ENCODE data around the gene SLC35B3. TPM values are rescaled to one million over a fixed set of nuclear protein-coding genes. Genes with fewer than 3 reads are reported as not detected.

SLC35B3 gene
- total RNA-seq, 1 experiment from 2014 or later: 16.7 TPM

GRCh38 chr6:8420031-8420588, 15.2 kb downstream of the SLC35B3 start:
- in situ Hi-C loops (cut with HindIII; ENCODE audit: low pct_unique_long_range_greater_than_20kb, low sequenced_read_pairs): no loop called here
- ChIA-PET POLR2A (no interaction called here), CTCF (no interaction called here)

GRCh38 chr6:8415913-8416312, 19.4 kb downstream of the SLC35B3 start:
- no peaks in the 10 kb centered on the region for H3K27me3 ChIP-seq (ENCODE audit: control insufficient read depth, insufficient read depth, low read length)
- TF ChIP-seq REST (IDR thresholded peaks at IDR 0.05; ENCODE audit: insufficient read depth in 1 of 2, low read depth in 2 of 2, low read length in 1 of 2) (no peak), TCF7L2 (IDR thresholded peaks at IDR 0.05; ENCODE audit: low read depth, low read length) (no peak), POLR2AphosphoS5 (IDR thresholded peaks at IDR 0.05; ENCODE audit: low read depth, low read length) (no peak), SIN3A (IDR thresholded peaks at IDR 0.05; ENCODE audit: borderline replicate concordance, insufficient read depth, low read depth, low read length) (no peak)
- DNase-seq (ENCODE audit: low read depth, low spot score) (no peak), ATAC-seq (no peak)
- in situ Hi-C loops (cut with HindIII; ENCODE audit: low pct_unique_long_range_greater_than_20kb, low sequenced_read_pairs): no loop called here
- peaks cover 26% of the 10 kb centered on the region for H3K36me3 ChIP-seq (ENCODE audit: control insufficient read depth, insufficient read depth, low read length)
- intact Hi-C loops (cut with micrococcal nuclease; ENCODE audit: unreplicated experiment): no loop called here
- CTCF ChIA-PET: no interaction called here
- no peak overlapping the region for H3K4me3 ChIP-seq (ENCODE audit: low read depth in 2 of 2, low read length in 2 of 2)
- H3K9me3 ChIP-seq (ENCODE audit: control insufficient read depth, insufficient read depth, low read depth, low read length): no peaks in the 10 kb centered on the region
- no TSS peak for BruUV-seq (replicated peaks)
- POLR2A ChIA-PET: no interaction called here
- H3K4me1 ChIP-seq (ENCODE audit: control insufficient read depth, insufficient read depth, low read length): no peaks in the 10 kb centered on the region
- H3K27ac ChIP-seq (ENCODE audit: low read length): no peak overlapping the region

More at GRCh38 chr6:8420031-8420588, 15.2 kb downstream of the SLC35B3 start:
- H3K27me3 ChIP-seq (ENCODE audit: control insufficient read depth, insufficient read depth, low read length): no peaks in the 10 kb centered on the region
- no peaks in the 10 kb centered on the region for H3K9me3 ChIP-seq (ENCODE audit: control insufficient read depth, insufficient read depth, low read depth, low read length)
- H3K36me3 ChIP-seq (ENCODE audit: control insufficient read depth, insufficient read depth, low read length): peaks cover 19% of the 10 kb centered on the region
- no peak overlapping the region for H3K27ac ChIP-seq (ENCODE audit: low read length)
- intact Hi-C loops (cut with micrococcal nuclease; ENCODE audit: unreplicated experiment): no loop called here
- no peak overlapping the region for H3K4me3 ChIP-seq (ENCODE audit: low read depth in 2 of 2, low read length in 2 of 2)
- no peaks in the 10 kb centered on the region for H3K4me1 ChIP-seq (ENCODE audit: control insufficient read depth, insufficient read depth, low read length)
- ATAC-seq: no peak
- no peak for DNase-seq (ENCODE audit: low read depth, low spot score)
- TF ChIP-seq REST (IDR thresholded peaks at IDR 0.05; ENCODE audit: insufficient read depth in 1 of 2, low read depth in 2 of 2, low read length in 1 of 2) (no peak), TCF7L2 (IDR thresholded peaks at IDR 0.05; ENCODE audit: low read depth, low read length) (no peak), CTCF (IDR thresholded peaks at IDR 0.05) (no peak)
- BruUV-seq (replicated peaks): no TSS peak
